NCI-H146 treated with DMSO at 0.1 percent for 48 hours (cell line): ENCODE results near the gene PLA2G2F.

ENCODE experiments used
- DNase-seq: peaks from one replicate; lab custom pipeline; 2025; ENCODE audit not compliant: unreplicated experiment; lab: John Stamatoyannopoulos, UW

Gene PLA2G2F

DNA sequence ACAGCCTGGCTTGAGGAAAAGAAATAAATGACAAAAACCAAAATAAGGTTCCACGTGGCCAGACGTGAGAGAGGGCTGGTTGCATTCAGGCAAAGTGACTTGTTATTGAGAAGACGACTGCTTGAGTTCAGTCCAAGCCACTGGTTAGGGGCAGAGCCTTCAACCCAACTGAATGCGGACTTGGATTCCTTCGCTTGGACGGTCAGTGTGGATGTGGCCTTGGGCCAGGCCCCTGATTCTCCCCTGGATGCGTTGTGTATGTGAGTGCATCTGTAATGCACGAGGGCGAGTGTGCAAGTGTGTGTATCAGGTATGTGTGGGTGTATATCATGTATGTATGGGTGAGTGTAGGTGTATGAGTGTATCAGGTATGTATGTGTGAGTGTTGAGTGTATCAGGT lies 1.9 kb downstream of the PLA2G2F start:
- DNase-seq, result no peak

DNA sequence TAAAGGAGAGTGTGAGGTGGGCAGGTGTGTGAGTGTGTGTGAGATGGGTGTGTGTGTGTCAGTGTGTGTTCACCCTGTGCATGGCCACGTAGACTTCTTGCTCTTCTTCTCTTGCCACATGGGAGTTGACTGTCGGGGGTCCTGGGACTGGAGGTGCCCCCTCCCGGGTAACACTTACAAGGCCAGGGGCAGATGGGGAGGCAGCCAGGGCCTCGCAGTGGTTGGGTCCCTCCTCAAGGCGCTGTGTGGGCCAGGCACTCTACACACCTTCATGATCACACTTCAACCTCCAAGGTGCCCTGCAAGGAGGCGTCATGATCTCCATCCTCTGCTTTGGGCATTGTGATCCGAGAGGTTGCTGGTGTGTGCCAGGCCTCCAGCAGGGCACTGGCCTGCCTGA lies 2.3 kb downstream of the PLA2G2F start:
- no peak for DNase-seq

DNA sequence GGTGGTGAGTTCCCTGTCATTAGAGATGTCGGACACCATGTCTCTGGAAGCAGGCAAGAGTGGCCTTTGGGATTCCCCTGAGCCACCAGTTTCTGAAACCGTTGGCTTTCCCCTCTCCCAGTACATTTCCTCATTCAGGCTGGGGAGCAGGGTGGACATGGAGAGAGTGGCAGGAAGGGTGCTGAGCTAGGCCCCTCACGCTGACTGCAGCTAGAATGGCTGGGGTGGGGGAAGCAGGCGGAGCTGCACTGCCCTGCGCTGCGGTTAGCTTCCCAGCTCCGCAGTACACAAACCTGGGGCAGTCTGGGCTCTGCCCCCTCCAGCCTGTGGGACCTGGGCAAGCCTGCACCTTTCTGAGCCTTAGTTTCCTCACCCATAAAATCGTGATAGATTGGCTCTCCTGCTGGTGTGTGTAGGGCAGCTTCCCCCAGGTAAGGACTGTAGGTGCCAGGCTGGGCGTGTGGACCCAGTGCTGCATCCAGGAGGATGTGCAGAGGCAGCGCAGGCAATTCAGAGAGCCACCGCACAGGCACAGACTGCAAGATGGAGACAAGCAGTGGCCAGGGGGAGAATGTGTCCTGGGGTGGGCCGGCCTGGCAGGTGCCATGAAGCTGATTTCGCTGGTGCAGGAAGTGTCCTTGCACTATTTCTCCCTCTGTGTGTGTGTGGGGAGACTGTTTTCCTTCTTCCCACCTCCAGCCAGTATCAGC lies 3.0 kb downstream of the PLA2G2F start:
- no peak for DNase-seq

DNA sequence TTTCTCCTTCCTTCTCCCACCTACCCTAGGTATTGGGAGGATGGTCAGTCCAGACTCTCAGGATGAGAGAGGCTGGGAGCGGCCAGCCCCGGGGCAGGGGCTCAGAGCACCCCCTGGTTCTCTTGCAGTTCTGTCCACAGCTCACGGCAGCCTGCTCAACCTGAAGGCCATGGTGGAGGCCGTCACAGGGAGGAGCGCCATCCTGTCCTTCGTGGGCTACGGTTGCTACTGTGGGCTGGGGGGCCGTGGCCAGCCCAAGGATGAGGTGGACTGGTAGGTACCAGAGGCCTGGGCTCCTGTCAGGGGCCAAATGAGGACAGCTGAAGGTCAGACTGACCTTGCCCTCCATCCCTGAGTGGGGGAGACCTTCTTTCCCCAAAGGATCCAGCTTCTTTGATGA lies 4.2 kb downstream of the PLA2G2F start:
- DNase-seq, result no peak

DNA sequence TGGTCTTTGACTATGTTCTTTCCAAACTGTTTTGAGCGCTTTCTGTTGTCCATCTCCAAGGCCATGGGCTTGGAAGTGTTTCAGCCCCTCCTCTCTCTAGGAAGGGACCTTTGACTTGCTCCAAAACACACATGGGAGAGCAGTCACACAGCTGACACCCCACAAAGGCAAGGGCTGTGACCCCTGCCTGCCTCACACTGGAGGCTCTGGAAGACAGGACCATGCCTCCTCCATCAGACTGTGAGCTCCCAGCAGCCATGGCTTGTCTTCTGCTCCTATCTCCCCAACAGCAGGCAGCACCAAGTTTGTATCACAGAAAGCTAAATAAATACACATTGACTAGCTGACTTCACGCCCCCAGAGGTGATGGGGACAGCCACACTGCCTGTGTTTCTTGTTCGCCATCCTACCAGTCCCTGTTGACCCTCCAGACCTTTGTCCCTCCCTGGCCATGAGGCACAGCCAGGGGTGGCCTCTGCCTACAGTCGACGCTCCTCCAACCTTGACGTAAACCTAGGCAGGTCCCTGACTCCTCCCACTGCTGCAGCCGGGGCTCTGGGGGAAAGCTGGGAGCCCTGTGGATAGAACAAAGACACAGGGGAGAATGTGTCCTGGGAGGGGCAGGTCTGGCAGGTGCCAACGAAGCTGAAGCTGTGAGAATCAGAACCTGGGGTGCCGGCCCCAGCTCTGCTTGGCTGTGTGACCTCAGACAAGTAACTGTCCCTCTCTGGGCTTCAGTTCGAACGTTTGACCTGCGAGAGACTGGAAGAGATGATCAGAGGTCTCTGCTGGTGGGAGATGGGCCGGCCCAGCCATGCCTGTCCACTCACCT lies 4.8 kb downstream of the PLA2G2F start:
- DNase-seq, result no peak

DNA sequence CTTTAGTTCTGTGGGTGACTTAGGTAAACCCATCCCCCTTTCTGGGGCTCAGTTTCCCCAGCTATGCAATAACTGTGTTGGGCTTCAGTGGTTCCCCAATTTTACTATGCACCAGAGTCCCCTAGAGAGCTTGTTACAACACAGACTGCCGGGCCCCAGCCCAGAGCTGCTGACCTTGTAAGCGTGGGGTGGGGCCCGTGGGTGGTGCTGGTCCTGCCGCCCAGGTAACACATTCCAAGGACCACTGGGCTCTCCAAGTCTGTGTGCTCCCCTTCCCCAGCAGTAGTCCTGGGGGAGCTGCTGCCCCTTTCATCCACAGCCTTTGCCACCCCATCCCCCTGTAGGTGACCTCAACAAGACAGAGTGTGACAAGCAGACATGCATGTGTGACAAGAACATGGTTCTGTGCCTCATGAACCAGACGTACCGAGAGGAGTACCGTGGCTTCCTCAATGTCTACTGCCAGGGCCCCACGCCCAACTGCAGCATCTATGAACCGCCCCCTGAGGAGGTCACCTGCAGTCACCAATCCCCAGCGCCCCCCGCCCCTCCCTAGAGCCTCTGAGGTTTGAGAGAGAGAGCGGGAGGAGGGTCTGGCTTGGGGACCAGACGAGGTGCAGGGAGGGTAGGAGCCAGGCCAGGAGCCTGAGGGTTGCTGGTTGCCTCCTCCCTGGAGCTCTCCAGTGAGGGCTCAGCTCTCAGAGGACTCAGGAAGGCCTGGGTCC lies 8.9 kb downstream of the PLA2G2F start:
- DNase-seq, result no peak

DNA sequence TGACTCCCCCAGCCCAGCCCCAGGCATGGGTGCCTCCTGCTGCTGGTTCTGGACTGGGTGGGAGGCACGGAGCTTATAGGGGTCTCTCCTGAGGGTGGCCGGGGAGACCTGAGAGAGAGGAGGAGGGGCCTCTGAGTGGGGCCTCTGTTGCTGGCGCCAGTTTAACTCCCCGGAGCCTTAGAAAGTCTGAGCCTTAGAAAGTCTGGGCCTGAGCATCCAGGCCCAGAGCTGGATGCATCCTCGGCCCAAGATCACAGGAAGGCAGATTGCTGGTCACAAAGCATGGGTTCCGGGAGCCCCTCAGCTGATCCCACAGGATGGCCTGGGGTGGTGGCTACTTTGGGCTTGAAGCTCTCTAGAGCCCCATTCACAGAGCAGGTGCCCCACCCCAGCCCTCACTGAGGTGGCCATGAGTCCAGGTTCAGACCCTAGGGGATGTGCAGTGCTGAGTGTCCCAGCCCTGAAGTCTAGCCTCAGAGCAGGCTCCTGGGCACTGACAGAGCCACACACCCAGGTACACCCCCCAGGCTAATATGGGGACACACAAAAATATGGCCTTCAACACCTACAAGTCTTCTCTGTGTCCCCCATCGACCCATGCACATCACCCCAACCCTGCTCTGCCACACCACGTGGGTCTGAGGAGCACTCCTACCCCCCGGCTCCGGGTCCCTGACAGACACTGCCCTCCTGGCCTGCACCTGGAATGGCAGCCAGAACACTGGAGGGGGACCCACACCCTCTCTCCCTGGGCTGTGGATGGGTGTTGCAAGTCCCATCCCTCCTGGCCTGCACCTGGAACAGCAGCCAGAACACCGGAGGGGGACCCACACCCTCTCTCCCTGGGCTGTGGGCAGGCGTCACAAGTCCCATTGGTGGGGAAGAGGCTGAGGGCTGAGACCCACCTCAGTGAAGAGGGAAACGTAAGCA lies 9.7 kb downstream of the PLA2G2F start:
- no peak for DNase-seq

DNA sequence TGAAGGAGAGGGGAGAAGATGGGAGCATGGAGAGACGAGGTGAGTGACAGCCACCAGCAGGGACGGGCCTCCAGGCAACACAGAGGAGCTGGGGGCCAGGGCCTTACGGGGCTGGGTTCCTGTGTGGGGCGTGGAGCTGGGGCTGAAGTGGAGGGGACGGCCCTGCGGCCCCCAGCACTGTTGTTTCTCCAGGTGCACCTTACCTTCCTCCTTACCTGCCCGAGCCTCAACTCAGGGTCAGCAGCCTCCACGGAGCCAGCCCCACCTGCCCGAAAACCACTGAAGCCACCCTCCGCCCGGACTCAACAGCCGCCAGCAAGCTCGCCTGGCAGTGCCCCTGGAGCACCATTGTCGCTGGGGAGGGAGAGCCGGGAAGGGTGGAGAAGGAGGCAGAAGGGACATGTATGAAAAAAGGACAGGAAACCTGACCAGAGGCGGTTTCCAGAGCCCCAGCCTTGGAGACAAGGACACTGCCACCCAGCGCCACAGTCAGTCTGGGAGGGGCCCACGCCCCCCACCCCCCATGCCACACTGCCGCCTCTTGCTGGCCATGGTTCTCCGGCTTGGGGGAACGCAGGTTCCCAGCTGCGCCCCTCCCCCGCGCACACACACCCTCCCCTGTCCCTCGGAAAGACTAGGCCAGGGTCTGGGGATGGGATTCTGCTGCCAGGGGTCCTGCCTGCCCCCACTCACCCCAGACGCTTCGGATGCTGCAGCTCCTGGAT lies 10.6 kb downstream of the PLA2G2F start:
- no peak for DNase-seq

DNA sequence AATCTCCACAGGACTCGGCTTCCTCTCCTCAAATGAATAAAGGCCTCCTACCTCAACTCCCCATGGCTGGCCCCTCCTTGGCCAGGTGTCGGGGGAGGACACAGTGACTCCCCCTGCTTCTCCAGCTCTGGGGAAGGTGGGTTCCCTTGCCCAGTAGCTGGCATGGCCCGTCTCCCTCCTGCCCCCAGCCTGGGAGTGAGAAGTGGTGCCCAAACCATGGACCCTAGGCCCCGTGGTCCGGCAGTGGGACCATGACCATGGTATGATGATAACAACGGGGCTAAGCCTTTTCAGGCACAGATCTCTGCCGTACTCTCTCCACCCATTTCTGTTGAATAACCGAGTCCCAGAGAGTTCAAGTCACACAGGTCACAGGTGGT lies 11.2 kb downstream of the PLA2G2F start:
- no peak for DNase-seq

DNA sequence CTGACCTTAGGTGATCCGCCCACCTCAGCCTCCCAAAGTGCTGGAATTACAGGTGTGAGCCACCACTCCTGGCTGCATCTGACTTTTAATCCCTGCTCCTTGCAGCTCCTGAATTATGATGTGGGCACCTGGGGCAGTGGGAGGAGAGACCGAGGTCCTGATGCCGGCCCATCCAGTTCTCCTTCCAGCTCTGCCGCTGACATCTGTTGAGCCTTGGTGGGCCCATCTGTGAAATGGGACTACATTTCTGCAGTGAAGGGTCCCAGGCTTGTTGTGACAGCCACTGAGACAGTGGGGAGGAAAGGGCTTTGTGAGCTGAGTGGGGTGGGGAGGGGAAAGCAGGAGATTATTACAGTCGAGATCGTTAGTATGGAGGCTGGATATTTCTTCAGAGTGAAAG lies 11.8 kb downstream of the PLA2G2F start:
- no peak for DNase-seq

DNA sequence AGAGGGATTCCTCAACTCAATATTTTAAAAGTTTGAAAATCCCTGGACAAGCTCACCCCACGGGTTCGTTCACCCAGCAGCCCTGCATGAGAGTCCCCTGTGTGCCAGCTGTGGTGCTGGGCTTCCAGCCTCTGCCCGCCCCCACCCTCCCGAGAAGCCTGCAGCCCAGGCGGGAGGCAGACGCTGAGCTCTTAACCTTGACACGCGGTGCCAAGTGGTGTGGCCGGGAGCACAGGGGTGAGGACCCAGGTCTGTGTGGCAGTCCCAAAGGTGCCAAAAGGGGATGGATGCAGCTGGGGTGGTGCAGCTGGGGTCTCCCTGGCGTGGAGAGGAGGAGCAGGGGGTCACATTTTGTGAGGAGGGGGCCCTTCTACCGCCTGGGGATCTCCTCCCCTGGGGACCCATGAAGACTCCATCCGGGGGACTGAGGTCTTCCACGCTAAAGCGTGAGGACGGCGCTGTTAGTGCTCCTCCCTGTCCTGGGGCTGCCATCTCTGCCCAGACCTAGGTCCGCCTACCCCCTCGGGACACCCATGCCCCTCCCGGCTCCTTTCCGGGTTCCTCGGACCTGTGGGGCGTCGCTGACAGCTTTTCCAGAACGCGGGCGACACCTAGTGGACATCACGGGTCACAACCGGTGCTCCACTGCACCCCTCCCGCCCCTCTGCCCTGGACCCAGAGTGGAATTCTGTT lies 12.9 kb downstream of the PLA2G2F start:
- DNase-seq, result no peak

DNA sequence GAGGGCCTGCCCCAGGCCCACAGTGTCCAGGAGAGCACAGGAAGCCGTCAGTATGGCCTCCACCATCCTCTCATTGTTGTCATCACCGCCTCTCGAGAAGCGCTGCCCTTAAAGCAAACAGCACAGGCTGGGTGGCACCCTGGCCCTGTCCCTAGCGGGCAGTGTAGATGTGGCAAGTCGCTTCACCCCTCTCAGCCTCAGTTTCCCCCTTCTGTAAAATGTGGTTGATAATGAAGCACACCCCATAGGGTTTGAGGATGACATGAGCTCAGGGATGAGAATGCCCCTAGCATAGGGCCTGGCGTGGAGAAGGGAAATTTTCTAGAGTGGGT lies 13.4 kb downstream of the PLA2G2F start:
- no peak for DNase-seq

DNA sequence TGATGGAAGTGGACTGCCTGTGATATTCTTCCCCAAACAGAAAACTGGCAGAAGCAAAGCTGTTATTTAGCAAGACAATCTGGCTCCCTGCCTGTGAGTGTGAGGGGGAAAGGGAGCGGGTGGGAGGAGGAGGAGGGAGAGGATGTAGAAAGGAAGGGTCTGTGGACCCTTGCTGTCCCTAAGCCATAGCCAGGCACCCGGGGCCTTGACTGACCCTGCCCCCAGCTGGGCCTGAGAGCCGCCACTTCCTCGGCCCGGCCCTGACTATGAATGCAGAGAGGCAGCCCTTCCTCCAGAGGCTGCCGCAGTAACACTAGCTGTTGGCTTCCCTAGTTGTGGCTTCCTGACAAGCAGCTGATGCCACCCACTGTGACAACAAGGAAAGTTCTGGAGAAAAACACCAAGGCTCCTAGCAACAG lies 13.9 kb downstream of the PLA2G2F start:
- no peak for DNase-seq

DNA sequence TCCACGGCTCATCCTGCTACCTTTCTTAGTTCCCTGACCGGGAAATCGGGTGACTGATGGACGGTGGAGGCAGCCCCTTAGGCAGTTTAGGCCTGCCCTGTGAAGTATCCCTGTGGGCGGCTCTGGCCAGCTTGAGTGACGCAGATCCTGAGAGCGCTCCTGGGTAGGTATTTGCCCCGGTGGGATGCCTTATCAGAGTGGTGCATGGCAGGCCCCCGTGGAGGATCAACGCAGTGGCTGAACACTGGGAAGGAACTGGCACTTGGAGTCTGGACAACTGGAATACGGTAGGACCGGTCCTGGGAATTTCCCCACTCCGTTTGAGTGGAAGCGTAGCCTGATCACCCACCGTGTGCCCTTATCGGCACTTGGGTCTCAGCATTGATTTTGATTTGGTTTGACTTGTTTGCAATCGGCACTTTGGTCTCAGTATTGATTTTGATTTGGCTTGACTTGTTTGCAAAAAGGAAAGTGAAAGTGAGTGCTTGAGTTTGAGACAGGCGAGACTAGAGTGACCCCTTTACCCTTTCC lies 15.2 kb downstream of the PLA2G2F start:
- no peak for DNase-seq

DNA sequence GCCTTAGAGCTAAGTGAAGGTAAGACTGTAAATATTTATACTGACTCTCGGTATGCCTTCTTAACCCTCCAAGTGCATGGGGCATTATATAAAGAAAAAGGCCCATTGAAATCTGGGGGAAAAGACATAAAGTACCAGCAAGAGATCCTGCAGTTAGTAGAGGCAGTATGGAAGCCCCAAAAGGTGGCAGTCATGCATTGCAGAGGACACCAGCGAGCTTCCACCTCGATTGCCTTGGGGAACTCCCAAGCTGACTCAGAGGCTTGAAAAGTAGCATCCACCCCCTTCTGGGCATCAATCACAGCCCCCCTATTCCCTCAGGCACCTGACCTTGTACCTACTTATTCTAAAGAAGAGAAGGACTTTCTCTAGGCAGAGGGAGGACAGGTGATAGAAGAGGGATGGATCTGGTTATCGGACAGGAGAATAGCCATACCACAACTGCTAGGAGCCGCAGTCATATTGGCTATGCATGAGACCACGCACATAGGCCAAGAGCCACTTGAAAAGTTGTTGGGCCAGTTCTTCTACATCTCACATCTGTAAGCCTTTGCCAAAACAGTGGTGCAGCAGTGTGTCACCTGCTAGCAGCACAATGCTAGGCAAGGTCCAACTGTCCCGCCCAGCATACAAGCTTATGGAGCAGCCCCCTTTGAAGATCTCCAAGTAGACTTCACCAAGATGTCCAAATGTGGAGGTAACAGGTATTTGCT lies 19.4 kb downstream of the PLA2G2F start:
- no peak for DNase-seq

DNA sequence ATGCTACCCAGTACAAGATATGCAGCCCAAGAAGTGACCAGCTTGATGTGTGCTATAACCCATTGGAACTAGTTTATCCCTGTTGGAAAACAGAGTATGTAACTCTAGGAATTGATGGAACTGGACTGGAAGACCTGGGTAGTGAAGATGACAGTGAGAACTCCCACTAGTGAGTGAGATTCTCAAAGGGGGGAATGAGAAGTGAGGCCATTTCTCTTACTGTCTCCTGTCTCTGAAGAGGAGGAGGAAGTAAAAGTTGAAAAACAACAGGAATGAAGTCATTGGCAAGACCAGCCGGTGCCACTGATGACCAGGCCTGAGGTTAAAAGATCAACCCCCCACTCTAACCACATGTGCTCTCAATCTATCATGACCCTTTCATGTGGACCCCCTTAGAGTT lies 20.9 kb downstream of the PLA2G2F start:
- DNase-seq, result no peak

DNA sequence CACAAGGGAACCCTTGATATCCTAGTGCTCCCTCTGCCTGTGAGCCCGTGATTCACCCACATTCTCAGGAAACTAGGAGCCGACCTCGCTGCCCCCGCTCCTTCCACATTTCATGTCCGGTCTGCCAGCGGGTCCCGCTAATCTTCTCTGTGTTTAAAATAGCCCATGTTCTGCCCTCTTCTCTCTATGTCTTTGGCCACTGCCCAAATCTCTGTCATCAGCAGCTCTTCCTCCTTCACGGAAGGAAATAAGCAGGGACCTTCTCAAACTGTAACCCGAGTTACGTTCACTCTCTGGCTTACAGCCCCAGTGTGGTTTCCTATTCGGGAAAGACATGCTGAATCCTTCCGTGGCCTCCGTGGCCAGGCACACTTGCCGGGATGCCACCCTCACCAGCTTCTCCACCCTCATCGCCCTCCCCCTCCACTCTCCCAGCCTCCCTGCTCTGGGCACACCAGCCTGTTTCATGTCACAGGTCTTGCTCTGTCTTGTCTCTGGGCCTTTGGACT lies 25.6 kb downstream of the PLA2G2F start:
- no peak for DNase-seq

DNA sequence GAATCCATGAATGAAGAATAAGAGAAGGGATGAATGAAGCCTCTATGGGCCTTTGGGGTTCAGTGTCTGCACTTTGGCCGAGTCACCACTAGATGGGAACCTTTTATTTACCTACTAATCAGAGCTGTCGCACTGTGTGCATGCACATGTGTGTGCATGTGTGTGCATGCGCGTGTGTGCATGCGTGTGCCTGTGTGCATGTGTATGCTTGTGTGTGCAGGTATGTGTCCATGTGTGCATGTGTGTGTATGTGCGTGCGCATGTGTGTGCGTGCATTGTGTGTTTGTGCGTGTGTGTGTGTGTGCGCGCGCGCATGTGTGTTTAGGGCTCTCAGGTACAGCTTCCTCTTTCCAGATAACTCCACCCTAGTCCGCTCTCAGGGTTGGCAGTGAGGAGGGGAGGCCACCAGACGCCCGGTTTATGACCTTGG lies 26.4 kb downstream of the PLA2G2F start:
- no peak for DNase-seq

DNA sequence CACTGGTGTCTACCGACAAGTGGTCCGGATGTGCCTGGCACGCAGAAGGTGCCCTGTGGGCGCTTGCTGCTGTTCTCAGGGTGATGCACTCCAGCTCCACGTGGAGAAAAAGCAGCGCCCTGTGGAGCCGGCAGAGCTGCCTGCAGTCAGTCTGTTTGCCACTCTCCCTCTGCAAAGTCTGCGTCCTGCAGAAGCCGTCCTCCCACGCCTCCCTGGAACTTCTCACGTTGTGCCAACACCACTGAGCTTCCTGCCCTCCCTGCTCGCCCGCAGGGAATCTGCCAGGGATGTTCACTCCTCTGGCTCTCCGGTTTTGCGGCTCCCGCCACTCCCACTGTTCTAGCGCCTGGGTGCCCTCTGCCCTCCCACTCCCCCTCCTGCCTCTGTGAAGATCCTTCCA lies 26.9 kb downstream of the PLA2G2F start:
- DNase-seq, result no peak
